ENCODE data around the gene RPS29. TPM values are rescaled to one million over a fixed set of nuclear protein-coding genes. Genes with fewer than 3 reads are reported as not detected.

Gene RPS29
- total and polyA plus RNA-seq, 2 of the 13 experiments (the other 11 are each of a cell fraction or from before 2014, with no cell fraction given): 4,303 to 8,215 TPM

DNA sequence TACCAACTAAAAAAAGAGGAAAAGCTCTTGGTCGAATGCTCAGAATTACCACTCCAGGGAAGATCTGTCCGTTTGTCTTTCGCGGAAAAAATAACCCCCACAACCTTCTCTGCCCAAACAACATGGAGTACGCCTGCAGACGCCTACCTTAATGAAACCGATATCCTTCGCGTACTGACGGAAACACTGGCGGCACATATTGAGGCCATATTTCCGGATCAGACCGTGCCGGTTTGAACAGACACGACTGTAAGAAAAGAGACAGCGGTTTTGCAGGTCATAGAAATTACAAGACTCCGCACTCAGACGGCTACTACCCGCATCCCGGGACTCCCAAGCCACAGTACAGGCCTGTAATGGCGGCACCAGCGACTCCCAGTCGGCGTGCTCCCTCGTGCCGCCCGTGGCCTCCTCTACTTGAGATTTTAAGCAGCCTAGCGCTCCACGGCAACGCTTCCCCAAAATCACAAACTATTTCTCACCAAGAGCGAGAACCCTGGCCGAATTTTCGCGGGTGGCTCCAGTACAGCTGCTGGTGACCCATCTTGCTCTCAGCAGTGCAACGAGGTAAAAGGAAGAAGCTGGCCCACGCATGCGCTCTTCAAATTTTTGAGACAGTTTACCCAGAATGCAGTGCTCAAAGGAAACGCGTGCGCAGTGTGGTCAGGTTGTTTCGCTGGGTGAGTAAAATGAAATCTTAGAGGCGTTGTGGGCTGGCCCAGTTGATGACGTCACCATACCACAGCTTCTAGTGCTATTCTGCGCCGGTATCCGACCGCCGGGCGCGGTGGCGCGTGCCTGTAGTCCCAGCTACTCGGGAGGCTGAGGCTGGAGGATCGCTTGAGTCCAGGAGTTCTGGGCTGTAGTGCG is at the start of gene RPS29 (continued):
- peak; percentile 99 for TF ChIP-seq ZMYM2 (CRISPR knock-in tag; IDR thresholded peaks at IDR 0.05)
- TF ChIP-seq ZNF460 (CRISPR knock-in tag; IDR thresholded peaks at IDR 0.05; ENCODE audit: borderline replicate concordance): peak; percentile 100
- peak; percentile 43; the same call in 1 of the 2 replicates for TF ChIP-seq ZFP82 (CRISPR knock-in tag; IDR thresholded peaks at IDR 0.05; ENCODE audit: borderline replicate concordance)
- no peak for TF ChIP-seq ATRX (CRISPR knock-in tag; IDR thresholded peaks at IDR 0.05; ENCODE audit: borderline replicate concordance)
- TF ChIP-seq NRL (CRISPR knock-in tag; IDR thresholded peaks at IDR 0.05; ENCODE audit: borderline replicate concordance): no peak; the same call in 1 of the 2 replicates
- peak; percentile 65 for TF ChIP-seq ETV6 (CRISPR knock-in tag; conservative IDR thresholded peaks at IDR 0.05)
- no peak for TF ChIP-seq MTF1 (CRISPR knock-in tag; IDR thresholded peaks at IDR 0.05)
- TF ChIP-seq, protein P1, sequence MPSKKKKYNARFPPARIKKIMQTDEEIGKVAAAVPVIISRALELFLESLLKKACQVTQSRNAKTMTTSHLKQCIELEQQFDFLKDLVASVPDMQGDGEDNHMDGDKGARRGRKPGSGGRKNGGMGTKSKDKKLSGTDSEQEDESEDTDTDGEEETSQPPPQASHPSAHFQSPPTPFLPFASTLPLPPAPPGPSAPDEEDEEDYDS (CRISPR knock-in tag; IDR thresholded peaks at IDR 0.05): peak; percentile 96
- no peak for TF ChIP-seq ZNF597 (CRISPR knock-in tag; IDR thresholded peaks at IDR 0.05)
- TF ChIP-seq ZNF567 (CRISPR knock-in tag; IDR thresholded peaks at IDR 0.05; ENCODE audit: borderline replicate concordance): peak; percentile 31; the same call in 1 of the 2 replicates
- TF ChIP-seq ZNF260 (CRISPR knock-in tag; IDR thresholded peaks at IDR 0.05; ENCODE audit: borderline replicate concordance, low read depth): no peak
- no peak for TF ChIP-seq SMYD3 (CRISPR knock-in tag; IDR thresholded peaks at IDR 0.05)
- TF ChIP-seq CBX2 (IDR thresholded peaks at IDR 0.05; ENCODE audit: low read depth, low read length): no peak
- TF ChIP-seq CBX2 (CRISPR knock-in tag; IDR thresholded peaks at IDR 0.05; ENCODE audit: low read depth): no peak
- TF ChIP-seq KDM5B (CRISPR knock-in tag; IDR thresholded peaks at IDR 0.05; ENCODE audit: borderline replicate concordance): peak; percentile 70; the same call in 1 of the 2 replicates
- TF ChIP-seq SALL2 (CRISPR knock-in tag; IDR thresholded peaks at IDR 0.05): peak; percentile 88
- TF ChIP-seq ZBTB38 (CRISPR knock-in tag; IDR thresholded peaks at IDR 0.05): no peak
- TF ChIP-seq, protein P2, sequence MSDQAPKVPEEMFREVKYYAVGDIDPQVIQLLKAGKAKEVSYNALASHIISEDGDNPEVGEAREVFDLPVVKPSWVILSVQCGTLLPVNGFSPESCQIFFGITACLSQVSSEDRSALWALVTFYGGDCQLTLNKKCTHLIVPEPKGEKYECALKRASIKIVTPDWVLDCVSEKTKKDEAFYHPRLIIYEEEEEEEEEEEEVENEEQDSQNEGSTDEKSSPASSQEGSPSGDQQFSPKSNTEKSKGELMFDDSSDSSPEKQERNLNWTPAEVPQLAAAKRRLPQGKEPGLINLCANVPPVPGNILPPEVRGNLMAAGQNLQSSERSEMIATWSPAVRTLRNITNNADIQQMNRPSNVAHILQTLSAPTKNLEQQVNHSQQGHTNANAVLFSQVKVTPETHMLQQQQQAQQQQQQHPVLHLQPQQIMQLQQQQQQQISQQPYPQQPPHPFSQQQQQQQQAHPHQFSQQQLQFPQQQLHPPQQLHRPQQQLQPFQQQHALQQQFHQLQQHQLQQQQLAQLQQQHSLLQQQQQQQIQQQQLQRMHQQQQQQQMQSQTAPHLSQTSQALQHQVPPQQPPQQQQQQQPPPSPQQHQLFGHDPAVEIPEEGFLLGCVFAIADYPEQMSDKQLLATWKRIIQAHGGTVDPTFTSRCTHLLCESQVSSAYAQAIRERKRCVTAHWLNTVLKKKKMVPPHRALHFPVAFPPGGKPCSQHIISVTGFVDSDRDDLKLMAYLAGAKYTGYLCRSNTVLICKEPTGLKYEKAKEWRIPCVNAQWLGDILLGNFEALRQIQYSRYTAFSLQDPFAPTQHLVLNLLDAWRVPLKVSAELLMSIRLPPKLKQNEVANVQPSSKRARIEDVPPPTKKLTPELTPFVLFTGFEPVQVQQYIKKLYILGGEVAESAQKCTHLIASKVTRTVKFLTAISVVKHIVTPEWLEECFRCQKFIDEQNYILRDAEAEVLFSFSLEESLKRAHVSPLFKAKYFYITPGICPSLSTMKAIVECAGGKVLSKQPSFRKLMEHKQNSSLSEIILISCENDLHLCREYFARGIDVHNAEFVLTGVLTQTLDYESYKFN (CRISPR knock-in tag; conservative IDR thresholded peaks at IDR 0.05): peak; percentile 43; the same call in 1 of the 2 replicates
- TF ChIP-seq, protein P3, sequence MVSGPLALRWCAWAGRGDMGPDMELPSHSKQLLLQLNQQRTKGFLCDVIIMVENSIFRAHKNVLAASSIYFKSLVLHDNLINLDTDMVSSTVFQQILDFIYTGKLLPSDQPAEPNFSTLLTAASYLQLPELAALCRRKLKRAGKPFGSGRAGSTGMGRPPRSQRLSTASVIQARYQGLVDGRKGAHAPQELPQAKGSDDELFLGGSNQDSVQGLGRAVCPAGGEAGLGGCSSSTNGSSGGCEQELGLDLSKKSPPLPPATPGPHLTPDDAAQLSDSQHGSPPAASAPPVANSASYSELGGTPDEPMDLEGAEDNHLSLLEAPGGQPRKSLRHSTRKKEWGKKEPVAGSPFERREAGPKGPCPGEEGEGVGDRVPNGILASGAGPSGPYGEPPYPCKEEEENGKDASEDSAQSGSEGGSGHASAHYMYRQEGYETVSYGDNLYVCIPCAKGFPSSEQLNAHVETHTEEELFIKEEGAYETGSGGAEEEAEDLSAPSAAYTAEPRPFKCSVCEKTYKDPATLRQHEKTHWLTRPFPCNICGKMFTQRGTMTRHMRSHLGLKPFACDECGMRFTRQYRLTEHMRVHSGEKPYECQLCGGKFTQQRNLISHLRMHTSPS (CRISPR knock-in tag; IDR thresholded peaks at IDR 0.05; ENCODE audit: low read depth): no peak
- peak; percentile 69; the same call in 1 of the 2 replicates for TF ChIP-seq ZSCAN31 (CRISPR knock-in tag; IDR thresholded peaks at IDR 0.05; ENCODE audit: low read depth)
- TF ChIP-seq ZFP36 (IDR thresholded peaks at IDR 0.05; ENCODE audit: borderline replicate concordance, low read depth, low read length, partially characterized antibody): no peak
- no peak for TF ChIP-seq HNF4G (IDR thresholded peaks at IDR 0.05; ENCODE audit: borderline replicate concordance, low read depth, low read length)
- TF ChIP-seq HNF4G (CRISPR knock-in tag; IDR thresholded peaks at IDR 0.05; ENCODE audit: borderline replicate concordance, low read depth): no peak
